CD4-positive, alpha-beta memory T cell (primary cell): Measurements from ENCODE around the gene PRPH2. TPM values are rescaled to one million over a fixed set of nuclear protein-coding genes. Genes with fewer than 3 reads are reported as not detected.

ENCODE experiments used
- CTCF ChIA-PET: fragments of 350-600 bp; sonication (Branson Sonifier 250); formaldehyde crosslinking; loops from one replicate; lab custom pipeline; 2021; ENCODE audit warnings: inconsistent platforms; ENCODE audit not compliant: partially characterized antibody; lab: Charles Lee
- POLR2A ChIA-PET: fragments of 350-600 bp; sonication (Branson Sonifier 250); formaldehyde crosslinking; loops from one replicate; lab custom pipeline; 2021; ENCODE audit not compliant: partially characterized antibody; lab: Charles Lee
- DNase-seq, 5 donors: peaks; one replicate each; pipeline versions ENCODE4 v3.0.0 to v3.0.0-alpha.2; 2020 to 2022; ENCODE audit warnings: mixed read lengths in 1 of 5
- H3K27ac ChIP-seq: one replicate; pipeline ENCODE4 v1.7.0; 2013; ENCODE audit warnings: low read depth, low read length
- H3K27me3 ChIP-seq: 2 replicates; pipeline ENCODE4 v1.7.0; 2013; ENCODE audit warnings: mild to moderate bottlenecking, low read length, moderate library complexity; ENCODE audit not compliant: insufficient read depth
- H3K36me3 ChIP-seq: 2 replicates; pipeline ENCODE4 v1.7.0; 2013; ENCODE audit warnings: mild to moderate bottlenecking, low read length, moderate library complexity; ENCODE audit not compliant: insufficient read depth
- H3K4me1 ChIP-seq: 2 replicates; pipeline ENCODE4 v1.7.0; 2013; ENCODE audit warnings: mild to moderate bottlenecking, low read length, moderate library complexity; ENCODE audit not compliant: insufficient read depth
- H3K4me3 ChIP-seq, 2 donors: one replicate each; pipeline ENCODE4 v1.7.0; 2013; ENCODE audit warnings: low read length in 2 of 2, mild to moderate bottlenecking in 1 of 2
- H3K9me3 ChIP-seq, 2 donors: one replicate each; pipeline ENCODE4 v1.7.0; 2013; ENCODE audit warnings: low read length in 2 of 2, control low read depth in 1 of 2; ENCODE audit not compliant: control insufficient read depth in 1 of 2
- H3K27ac Mint-ChIP-seq, 7 donors: one replicate each; pipeline ENCODE4 v1.8.0; 2020 to 2021; ENCODE audit warnings: mixed read lengths in 7 of 7, mild to moderate bottlenecking in 6 of 7, inconsistent platforms in 3 of 7, moderate library complexity in 3 of 7
- H3K27me3 Mint-ChIP-seq, 2 donors: one replicate each; pipeline ENCODE4 v1.8.0; 2020 to 2021; ENCODE audit warnings: mixed read lengths in 2 of 2
- H3K36me3 Mint-ChIP-seq, 2 donors: one replicate each; pipeline ENCODE4 v1.8.0; 2020 to 2021; ENCODE audit warnings: mixed read lengths in 2 of 2, inconsistent platforms in 1 of 2, mild to moderate bottlenecking in 1 of 2
- H3K4me1 Mint-ChIP-seq, 4 donors: one replicate each; pipeline ENCODE4 v1.8.0; 2020 to 2021; ENCODE audit warnings: mixed read lengths in 4 of 4, mild to moderate bottlenecking in 1 of 4
- H3K4me3 Mint-ChIP-seq, 8 donors: one replicate each; pipeline ENCODE4 v1.8.0; 2020 to 2021; ENCODE audit warnings: mixed read lengths in 8 of 8, mild to moderate bottlenecking in 7 of 8, moderate library complexity in 6 of 8, inconsistent platforms in 3 of 8
- H3K9me3 Mint-ChIP-seq, 8 donors: one replicate each; pipeline ENCODE4 v1.8.0; 2020 to 2021; ENCODE audit warnings: mixed read lengths in 8 of 8, mild to moderate bottlenecking in 5 of 8, inconsistent platforms in 3 of 8, moderate library complexity in 1 of 8
- intact Hi-C: fragments of 100-400 bp; cut with micrococcal nuclease; formaldehyde crosslinking; loops from one replicate; pipeline ENCODE4 v1.15.1; 2023
- polyA plus RNA-seq, 2 donors: library from polyadenylated mRNA; unstranded; fragments of 300-500 nt; fragmentation: Illumina TruSeq; gene quantifications; one replicate each; pipeline ENCODE4 v1.2.3, GENCODE V29; 2021
- total RNA-seq, 2 experiments: library from RNA; stranded (reverse); gene quantifications; one replicate each; pipeline ENCODE4 v1.2.3, GENCODE V29; 2021

The PRPH2 gene
- total and polyA plus RNA-seq, 4 experiments from 2014 or later: 0.11 TPM; not detected in 3

DNA sequence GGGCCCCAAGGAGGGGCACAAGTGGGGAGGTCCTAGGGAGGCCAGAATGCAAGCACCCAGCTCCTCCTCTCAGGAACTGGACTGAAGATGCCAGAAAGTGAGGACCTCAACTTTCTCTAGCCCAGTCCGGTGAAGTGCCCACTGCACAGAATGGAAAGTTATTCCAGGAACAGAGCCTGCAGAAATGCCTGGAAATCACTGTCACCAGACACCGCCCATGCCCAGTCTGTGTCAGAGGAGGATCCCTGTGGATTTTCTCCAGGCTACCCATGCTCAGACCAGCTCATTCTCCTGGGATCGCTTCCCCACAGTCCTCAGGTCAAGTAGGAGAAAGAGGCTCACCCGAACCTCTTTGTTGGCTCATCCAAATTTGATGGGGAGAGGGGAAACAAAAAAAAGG is 6.5 kb downstream of the PRPH2 start:
- DNase-seq: no peak
- Mint-ChIP-seq H3K9me3 (peaks cover 0 to 7% (median 3%) of the 10 kb centered on the region in 8 donors), H3K4me3 (no peak overlapping the region), H3K36me3 (no peaks in the 10 kb centered on the region), H3K4me1 (peaks cover 0 to 2% (median 0%) of the 10 kb centered on the region in 4 donors), H3K27me3 (no peaks in the 10 kb centered on the region), H3K27ac (no peak overlapping the region)
- H3K4me3 ChIP-seq: no peak overlapping the region
- POLR2A ChIA-PET: no interaction called here
- no peaks in the 10 kb centered on the region for H3K9me3 ChIP-seq
- CTCF ChIA-PET: interaction anchor here (0.6 to 2.8 kb wide), 4 partner anchors 9 to 115 kb away, joined by 3 to 12 read pairs (median 4); no protein-coding TSS in a partner anchor
- no peaks in the 10 kb centered on the region for H3K36me3 ChIP-seq
- no peak overlapping the region for H3K27ac ChIP-seq
- no peaks in the 10 kb centered on the region for H3K4me1 ChIP-seq
- no peaks in the 10 kb centered on the region for H3K27me3 ChIP-seq
- intact Hi-C loops: no loop called here

GRCh38 chr6:42714098-42714761 is 8.2 kb downstream of the PRPH2 start:
- intact Hi-C loops: no loop called here
- Histone ChIP-seq H3K36me3 (no peaks in the 10 kb centered on the region), H3K4me3 (no peak overlapping the region), H3K27me3 (no peaks in the 10 kb centered on the region), H3K27ac (no peak overlapping the region), H3K4me1 (no peaks in the 10 kb centered on the region), H3K9me3 (no peaks in the 10 kb centered on the region)
- no peaks in the 10 kb centered on the region for H3K36me3 Mint-ChIP-seq
- H3K27me3 Mint-ChIP-seq: no peaks in the 10 kb centered on the region
- no peak overlapping the region for H3K4me3 Mint-ChIP-seq
- H3K4me1 Mint-ChIP-seq: peaks cover 0 to 2% (median 0%) of the 10 kb centered on the region in 4 donors
- H3K9me3 Mint-ChIP-seq: peaks cover 0 to 7% (median 3%) of the 10 kb centered on the region in 8 donors
- DNase-seq: no peak
- ChIA-PET POLR2A (no interaction called here), CTCF (interaction anchor here (2.8 kb wide), 1 partner anchor 12 kb away, joined by 12 read pairs; no protein-coding TSS in a partner anchor)
- peak overlapping the region in 1 of 7 donors; percentile 29 for H3K27ac Mint-ChIP-seq

- no peak for DNase-seq
- Mint-ChIP-seq H3K4me1 (peaks cover 0 to 2% (median 0%) of the 10 kb centered on the region in 4 donors), H3K9me3 (peaks cover 0 to 7% (median 3%) of the 10 kb centered on the region in 8 donors), H3K27me3 (no peaks in the 10 kb centered on the region), H3K4me3 (no peak overlapping the region), H3K36me3 (no peaks in the 10 kb centered on the region), H3K27ac (no peak overlapping the region)
- H3K9me3 ChIP-seq: no peaks in the 10 kb centered on the region
- ChIA-PET CTCF (no interaction called here), POLR2A (no interaction called here)
- intact Hi-C loops: no loop called here
- H3K4me3 ChIP-seq: no peak overlapping the region
- no peak overlapping the region for H3K27ac ChIP-seq
- H3K27me3 ChIP-seq: no peaks in the 10 kb centered on the region
- H3K36me3 ChIP-seq: no peaks in the 10 kb centered on the region
- H3K4me1 ChIP-seq: no peaks in the 10 kb centered on the region
Measured at GRCh38 chr6:42711930-42712329, 10.5 kb downstream of the PRPH2 start.

DNA sequence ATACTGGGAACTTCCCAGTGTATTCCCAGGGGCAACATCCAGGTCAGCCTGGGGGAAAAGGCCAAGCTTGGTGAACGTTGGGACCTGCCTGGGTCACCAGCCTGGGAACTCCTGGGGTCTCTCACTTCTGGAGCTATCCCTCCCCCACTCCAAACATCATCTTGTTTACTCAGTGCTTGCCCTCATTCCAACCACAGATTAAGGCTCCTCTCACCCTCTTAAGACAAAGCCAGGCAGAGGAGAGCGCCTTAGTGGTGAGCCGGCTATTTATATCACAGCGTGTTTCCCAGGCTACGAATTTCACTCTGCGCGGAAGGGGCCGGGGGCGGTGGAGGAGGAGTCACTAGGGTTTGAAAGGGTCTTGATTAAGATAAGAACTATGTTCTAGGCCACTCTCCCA is 12.1 kb downstream of the PRPH2 start:
- H3K27ac Mint-ChIP-seq: peak overlapping the region in 1 of 7 donors; percentile 19
- ChIA-PET CTCF (no interaction called here), POLR2A (no interaction called here)
- no peaks in the 10 kb centered on the region for H3K4me1 ChIP-seq
- H3K27me3 Mint-ChIP-seq: no peaks in the 10 kb centered on the region
- H3K36me3 ChIP-seq: no peaks in the 10 kb centered on the region
- DNase-seq: no peak
- no peaks in the 10 kb centered on the region for H3K27me3 ChIP-seq
- intact Hi-C loops: no loop called here
- peaks cover 0 to 2% (median 0%) of the 10 kb centered on the region in 4 donors for H3K4me1 Mint-ChIP-seq
- no peaks in the 10 kb centered on the region for H3K9me3 ChIP-seq
- no peak overlapping the region for H3K4me3 Mint-ChIP-seq
- H3K36me3 Mint-ChIP-seq: no peaks in the 10 kb centered on the region
- H3K4me3 ChIP-seq: no peak overlapping the region
- no peak overlapping the region for H3K27ac ChIP-seq
- H3K9me3 Mint-ChIP-seq: peaks cover 0 to 7% (median 3%) of the 10 kb centered on the region in 8 donors

GRCh38 chr6:42709871-42710270 is 12.5 kb downstream of the PRPH2 start:
- Histone ChIP-seq H3K4me1 (no peaks in the 10 kb centered on the region), H3K27ac (no peak overlapping the region), H3K27me3 (no peaks in the 10 kb centered on the region), H3K36me3 (no peaks in the 10 kb centered on the region), H3K4me3 (no peak overlapping the region), H3K9me3 (no peaks in the 10 kb centered on the region)
- no peaks in the 10 kb centered on the region for H3K36me3 Mint-ChIP-seq
- POLR2A ChIA-PET: no interaction called here
- H3K9me3 Mint-ChIP-seq: peaks cover 0 to 7% (median 3%) of the 10 kb centered on the region in 8 donors
- H3K4me1 Mint-ChIP-seq: peaks cover 0 to 2% (median 0%) of the 10 kb centered on the region in 4 donors
- DNase-seq: no peak
- H3K27me3 Mint-ChIP-seq: no peaks in the 10 kb centered on the region
- CTCF ChIA-PET: no interaction called here
- no peak overlapping the region for H3K4me3 Mint-ChIP-seq
- intact Hi-C loops: no loop called here
- no peak overlapping the region for H3K27ac Mint-ChIP-seq

- Mint-ChIP-seq H3K27ac (no peak overlapping the region), H3K4me1 (no peaks in the 10 kb centered on the region), H3K27me3 (no peaks in the 10 kb centered on the region), H3K9me3 (peaks cover 0 to 7% (median 3%) of the 10 kb centered on the region in 8 donors), H3K4me3 (no peak overlapping the region), H3K36me3 (no peaks in the 10 kb centered on the region)
- ChIA-PET POLR2A (no interaction called here), CTCF (no interaction called here)
- Histone ChIP-seq H3K27ac (no peak overlapping the region), H3K27me3 (no peaks in the 10 kb centered on the region), H3K36me3 (no peaks in the 10 kb centered on the region), H3K4me3 (no peak overlapping the region), H3K4me1 (no peaks in the 10 kb centered on the region), H3K9me3 (no peaks in the 10 kb centered on the region)
- no peak for DNase-seq
- intact Hi-C loops: no loop called here
Measured at GRCh38 chr6:42708096-42708495, 14.3 kb downstream of the PRPH2 start.

DNA sequence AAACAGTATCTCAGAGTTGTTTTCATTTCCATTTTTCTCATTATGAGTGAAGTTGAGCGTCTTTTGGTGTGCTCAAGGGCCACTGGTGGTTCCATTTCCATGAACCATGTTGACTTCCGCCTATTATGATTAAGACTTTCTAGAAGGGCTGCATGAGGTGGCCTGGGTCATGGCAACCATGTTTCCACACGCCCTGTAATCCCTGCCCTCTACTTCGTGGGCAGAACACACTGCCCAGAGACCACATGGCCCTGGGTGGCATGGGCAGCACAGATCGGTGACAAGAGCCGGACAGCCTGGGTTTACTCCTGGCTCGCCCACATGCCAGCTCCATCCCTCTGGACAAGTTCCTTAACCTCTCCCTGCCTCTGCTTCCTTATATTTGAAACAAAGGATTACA is 14.8 kb downstream of the PRPH2 start:
- no peak overlapping the region for H3K27ac ChIP-seq
- Mint-ChIP-seq H3K4me1 (no peaks in the 10 kb centered on the region), H3K36me3 (no peaks in the 10 kb centered on the region), H3K4me3 (no peak overlapping the region), H3K27me3 (no peaks in the 10 kb centered on the region), H3K9me3 (peaks cover 0 to 7% (median 3%) of the 10 kb centered on the region in 8 donors), H3K27ac (no peak overlapping the region)
- H3K9me3 ChIP-seq: no peaks in the 10 kb centered on the region
- DNase-seq: no peak
- POLR2A ChIA-PET: no interaction called here
- intact Hi-C loops: no loop called here
- CTCF ChIA-PET: interaction anchor here (1.0 kb wide), 1 partner anchor 9 kb away, joined by 3 read pairs; no protein-coding TSS in a partner anchor
- H3K36me3 ChIP-seq: no peaks in the 10 kb centered on the region
- H3K27me3 ChIP-seq: no peaks in the 10 kb centered on the region
- no peaks in the 10 kb centered on the region for H3K4me1 ChIP-seq
- no peak overlapping the region for H3K4me3 ChIP-seq
